H9 (cell line): ENCODE results near the gene TFAP2E. TPM values are rescaled to one million over a fixed set of nuclear protein-coding genes. Genes with fewer than 3 reads are reported as not detected.
A peak's percentile ranks its signal among the peaks of the same experiment; 100 is the strongest.

Source experiments
- DNase-seq: peaks from one replicate; pipeline ENCODE4 v3.0.0-alpha.2; 2017
- H2AFZ ChIP-seq: one replicate; pipeline ENCODE4 v1.6.1; 2013; ENCODE audit warnings: mild to moderate bottlenecking, low read length, control low read depth, moderate library complexity
- H2AK5ac ChIP-seq: 2 replicates; pipeline ENCODE4 v1.6.1; 2013; ENCODE audit warnings: low read length, control low read depth, mixed read lengths; ENCODE audit not compliant: insufficient read length
- H2BK120ac ChIP-seq: one replicate; pipeline ENCODE4 v1.6.1; 2013; ENCODE audit warnings: low read depth, mild to moderate bottlenecking, low read length, control low read depth, inconsistent platforms; ENCODE audit not compliant: poor library complexity, severe bottlenecking
- H2BK12ac ChIP-seq: 2 replicates; pipeline ENCODE4 v1.6.1; 2013; ENCODE audit warnings: low read length, control low read depth, mixed read lengths, low read depth; ENCODE audit not compliant: insufficient read length
- H2BK15ac ChIP-seq: 2 replicates; pipeline ENCODE4 v1.6.1; 2013; ENCODE audit warnings: low read depth, low read length, control low read depth
- H2BK20ac ChIP-seq: one replicate; pipeline ENCODE4 v1.6.1; 2013; ENCODE audit warnings: low read depth, mild to moderate bottlenecking, low read length, control low read depth, inconsistent platforms; ENCODE audit not compliant: poor library complexity, severe bottlenecking
- H2BK5ac ChIP-seq: 2 replicates; pipeline ENCODE4 v1.6.1; 2013; ENCODE audit warnings: low read length, control low read depth, mixed read lengths; ENCODE audit not compliant: insufficient read length
- H3K14ac ChIP-seq: 2 replicates; pipeline ENCODE4 v1.6.1; 2013; ENCODE audit warnings: low read length, control low read depth; ENCODE audit not compliant: insufficient read depth
- H3K18ac ChIP-seq: 2 replicates; pipeline ENCODE4 v1.6.1; 2013; ENCODE audit warnings: low read depth, mild to moderate bottlenecking, mixed read lengths, low read length, control low read depth; ENCODE audit not compliant: insufficient read length
- H3K23ac ChIP-seq: 2 replicates; pipeline ENCODE4 v1.6.1; 2013; ENCODE audit warnings: low read length, control low read depth, mixed read lengths, low read depth; ENCODE audit not compliant: insufficient read length
- H3K23me2 ChIP-seq: 2 replicates; pipeline ENCODE4 v1.6.1; 2013; ENCODE audit warnings: low read depth, mild to moderate bottlenecking, mixed read lengths, low read length, control low read depth; ENCODE audit not compliant: insufficient read length, poor library complexity, severe bottlenecking
- H3K27ac ChIP-seq: 2 replicates; pipeline ENCODE4 v1.5.1; 2013; ENCODE audit warnings: low read length, control low read depth, mixed read lengths, low read depth; ENCODE audit not compliant: insufficient read length
- H3K27me3 ChIP-seq: 2 replicates; pipeline ENCODE4 v1.6.1; 2013; ENCODE audit warnings: low read length, control low read depth, inconsistent platforms; ENCODE audit not compliant: insufficient read depth
- H3K4ac ChIP-seq: 2 replicates; pipeline ENCODE4 v1.6.1; 2013; ENCODE audit warnings: low read depth, mild to moderate bottlenecking, control low read depth, inconsistent platforms, low read length, moderate library complexity
- H3K4me1 ChIP-seq: 2 replicates; pipeline ENCODE4 v1.6.1; 2013; ENCODE audit warnings: low read length, control low read depth, inconsistent platforms; ENCODE audit not compliant: insufficient read depth
- H3K4me2 ChIP-seq: 2 replicates; pipeline ENCODE4 v1.6.1; 2013; ENCODE audit warnings: low read length, control low read depth, mixed read lengths; ENCODE audit not compliant: insufficient read length, insufficient read depth
- H3K56ac ChIP-seq: 2 replicates; pipeline ENCODE4 v1.6.1; 2013; ENCODE audit warnings: low read depth, mild to moderate bottlenecking, mixed read lengths, low read length, control low read depth; ENCODE audit not compliant: insufficient read length
- H3K79me1 ChIP-seq: 2 replicates; pipeline ENCODE4 v1.6.1; 2013; ENCODE audit warnings: low read depth, mild to moderate bottlenecking, moderate library complexity, low read length, control low read depth, inconsistent platforms; ENCODE audit not compliant: insufficient read depth, poor library complexity, severe bottlenecking
- H3K79me2 ChIP-seq: 2 replicates; pipeline ENCODE4 v1.6.1; 2013; ENCODE audit warnings: low read length, control low read depth, inconsistent platforms; ENCODE audit not compliant: insufficient read depth
- H3K9ac ChIP-seq: 2 replicates; pipeline ENCODE4 v1.6.1; 2013; ENCODE audit warnings: low read length, control low read depth, mixed read lengths; ENCODE audit not compliant: insufficient read length; ENCODE audit errors: extremely low read depth
- H3K9me3 ChIP-seq: one replicate; pipeline ENCODE4 v1.6.1; 2013; ENCODE audit warnings: low read depth, low read length, inconsistent platforms; ENCODE audit not compliant: control insufficient read depth
- H3T11ph ChIP-seq: one replicate; pipeline ENCODE4 v1.6.1; 2013; ENCODE audit warnings: mild to moderate bottlenecking, low read length, control low read depth, inconsistent platforms
- H4K20me1 ChIP-seq: one replicate; pipeline ENCODE4 v1.6.1; 2013; ENCODE audit not compliant: control insufficient read depth, insufficient read length, insufficient read depth
- H4K5ac ChIP-seq: 2 replicates; pipeline ENCODE4 v1.6.1; 2013; ENCODE audit warnings: low read depth, mild to moderate bottlenecking, mixed read lengths, low read length, control low read depth; ENCODE audit not compliant: insufficient read length
- H4K8ac ChIP-seq: replicated peaks from 2 replicates; pipeline ENCODE4 v1.6.1; 2013; ENCODE audit warnings: low read length, control low read depth, mixed read lengths, low read depth; ENCODE audit not compliant: insufficient read length
- H4K91ac ChIP-seq: 2 replicates; pipeline ENCODE4 v1.6.1; 2013; ENCODE audit warnings: low read depth, mild to moderate bottlenecking, moderate library complexity, mixed read lengths, low read length, control low read depth; ENCODE audit not compliant: insufficient read length
- H3K27ac Mint-ChIP-seq, 3 experiments: 2 replicates in 2 of 3; 3 replicates in 1 of 3; pipeline ENCODE4 v1.8.0; 2020 to 2021; ENCODE audit warnings: mixed read lengths in 3 of 3, mild to moderate bottlenecking in 1 of 3, moderate library complexity in 1 of 3
- H3K27me3 Mint-ChIP-seq: 2 replicates; pipeline ENCODE4 v1.8.0; 2021; ENCODE audit warnings: low read depth, mild to moderate bottlenecking, moderate library complexity, mixed read lengths
- H3K36me3 Mint-ChIP-seq, 3 experiments: 2 replicates in 2 of 3; 3 replicates in 1 of 3; pipeline ENCODE4 v1.8.0; 2020 to 2021; ENCODE audit warnings: low read depth in 3 of 3, mixed read lengths in 3 of 3; ENCODE audit not compliant: insufficient read depth in 1 of 3
- H3K4me1 Mint-ChIP-seq, 2 experiments: 2 replicates each; pipeline ENCODE4 v1.8.0; 2020; ENCODE audit warnings: mixed read lengths in 2 of 2
- H3K4me3 Mint-ChIP-seq, 2 experiments: 2 replicates in 1 of 2; 3 replicates in 1 of 2; pipeline ENCODE4 v1.8.0; 2020 to 2021; ENCODE audit warnings: mild to moderate bottlenecking in 2 of 2, mixed read lengths in 2 of 2, moderate library complexity in 1 of 2
- H3K9me3 Mint-ChIP-seq, 2 experiments: 2 replicates in 1 of 2; 3 replicates in 1 of 2; pipeline ENCODE4 v1.8.0; 2020; ENCODE audit warnings: mild to moderate bottlenecking in 2 of 2, mixed read lengths in 2 of 2, moderate library complexity in 1 of 2
- WGBS: extraction: QIAGEN DNeasy Blood & Tissue Kit; methylation state at CpG from one replicate; pipeline ENCODE4 v1.1.7; 2013; ENCODE audit warnings: missing lambda C conversion rate, low lambda C conversion rate, mixed read lengths; ENCODE audit not compliant: insufficient read length; ENCODE audit errors: extremely low coverage; 5-methylcytosine and 5-hydroxymethylcytosine counted together
- total RNA-seq: library from RNA; stranded (reverse); gene quantifications from 2 replicates; pipeline ENCODE4 v1.2.1, GENCODE V29; 2021
- TF ChIP-seq, protein P1 (sequence below): fragments of 200-600 bp; sonication (generic); conservative IDR thresholded peaks from 3 replicates; pipeline ENCODE4 v1.8.0; 2021; ENCODE audit warnings: antibody characterized with exemption, mild to moderate bottlenecking

Gene TFAP2E
- total RNA-seq, 1 experiment from 2014 or later: 0.70 TPM

DNA sequence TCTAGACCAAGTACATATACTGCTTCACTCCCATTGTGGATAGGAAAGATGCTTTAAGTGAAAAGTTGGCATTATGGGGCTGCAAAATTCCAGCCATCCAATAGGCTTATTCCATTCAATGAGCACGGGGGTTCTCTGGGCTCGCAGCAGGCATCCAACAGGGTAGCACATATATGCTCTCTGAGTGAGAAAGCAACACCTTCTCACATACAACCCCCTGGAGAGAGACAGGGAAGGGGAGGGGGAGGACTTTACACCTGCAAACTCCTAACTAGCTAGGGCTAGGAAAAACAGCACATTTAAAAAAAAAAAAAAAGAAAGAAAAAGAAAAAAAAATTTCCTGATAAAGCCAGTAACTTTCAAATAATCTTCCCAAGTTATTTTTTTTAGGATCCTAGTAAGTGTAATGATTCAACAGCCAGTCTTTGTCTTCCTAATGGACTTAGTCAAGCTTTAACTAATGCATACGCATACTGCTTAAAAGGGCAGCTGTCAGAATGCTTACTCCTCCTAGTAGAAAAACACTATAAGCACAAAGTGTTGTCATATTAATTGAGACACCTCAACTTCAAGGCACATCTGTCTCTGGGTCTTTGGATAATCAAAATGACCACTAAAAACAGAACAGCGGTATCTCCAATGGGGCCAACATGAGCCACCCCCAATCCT, 49.5 kb downstream of the TFAP2E start:
- Histone ChIP-seq H3K9me3 (no peaks in the 10 kb centered on the region), H3K9ac (no peak overlapping the region), H3K4ac (no peak overlapping the region), H3K4me2 (peak overlapping the region; percentile 27), H3K27me3 (no peaks in the 10 kb centered on the region), H4K5ac (no peak overlapping the region), H3K14ac (no peak overlapping the region), H4K8ac (no peak overlapping the region), H3T11ph (no peak overlapping the region), H2BK15ac (no peak overlapping the region), H2BK12ac (no peak overlapping the region), H3K27ac (peak overlapping the region; percentile 3), H3K56ac (no peak overlapping the region), H4K20me1 (no peaks in the 10 kb centered on the region), H3K23ac (no peak overlapping the region), H4K91ac (no peak overlapping the region), H3K79me1 (peaks cover 6% of the 10 kb centered on the region), H2AK5ac (no peak overlapping the region), H2BK120ac (no peak overlapping the region), H2BK5ac (no peak overlapping the region), H2BK20ac (no peak overlapping the region), H3K79me2 (peaks cover 4% of the 10 kb centered on the region; the same call in 1 of the 2 replicates), H3K18ac (no peak overlapping the region), H3K4me1 (peaks cover 13% of the 10 kb centered on the region), H2AFZ (no peak overlapping the region), H3K23me2 (no peaks in the 10 kb centered on the region)
- Mint-ChIP-seq H3K27me3 (no peaks in the 10 kb centered on the region), H3K27ac (peak overlapping the region; percentile 80 to 82 (median 80); a peak in 1 of 7 replicates), H3K9me3 (no peaks in the 10 kb centered on the region), H3K4me1 (peaks cover 24 to 27% of the 10 kb centered on the region in 2 experiments), H3K36me3 (peaks cover 17 to 36% (median 22%) of the 10 kb centered on the region in 3 experiments; a peak in 6 of 7 replicates), H3K4me3 (peak overlapping the region in 1 of 2 experiments; percentile 15; a peak in 1 of 5 replicates)
- WGBS: no CpG with 5 or more reads among the region's 4 CpGs
- DNase-seq: no peak
- TF ChIP-seq, protein P1, sequence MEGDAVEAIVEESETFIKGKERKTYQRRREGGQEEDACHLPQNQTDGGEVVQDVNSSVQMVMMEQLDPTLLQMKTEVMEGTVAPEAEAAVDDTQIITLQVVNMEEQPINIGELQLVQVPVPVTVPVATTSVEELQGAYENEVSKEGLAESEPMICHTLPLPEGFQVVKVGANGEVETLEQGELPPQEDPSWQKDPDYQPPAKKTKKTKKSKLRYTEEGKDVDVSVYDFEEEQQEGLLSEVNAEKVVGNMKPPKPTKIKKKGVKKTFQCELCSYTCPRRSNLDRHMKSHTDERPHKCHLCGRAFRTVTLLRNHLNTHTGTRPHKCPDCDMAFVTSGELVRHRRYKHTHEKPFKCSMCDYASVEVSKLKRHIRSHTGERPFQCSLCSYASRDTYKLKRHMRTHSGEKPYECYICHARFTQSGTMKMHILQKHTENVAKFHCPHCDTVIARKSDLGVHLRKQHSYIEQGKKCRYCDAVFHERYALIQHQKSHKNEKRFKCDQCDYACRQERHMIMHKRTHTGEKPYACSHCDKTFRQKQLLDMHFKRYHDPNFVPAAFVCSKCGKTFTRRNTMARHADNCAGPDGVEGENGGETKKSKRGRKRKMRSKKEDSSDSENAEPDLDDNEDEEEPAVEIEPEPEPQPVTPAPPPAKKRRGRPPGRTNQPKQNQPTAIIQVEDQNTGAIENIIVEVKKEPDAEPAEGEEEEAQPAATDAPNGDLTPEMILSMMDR: no peak
